DOHH2 (cell line): ENCODE measurements around the gene SLC19A2.

Source experiments
- H3F3A ChIP-seq: fragments of 200-600 bp; sonication (generic), shearing (Covaris generic); 2 replicates; pipeline ENCODE4 v1.6.0; 2016; ENCODE audit warnings: antibody characterized with exemption, mild to moderate bottlenecking; ENCODE audit not compliant: control insufficient read depth, insufficient read depth
- H3K27ac ChIP-seq: fragments of 200-600 bp; sonication (generic); 2 replicates; pipeline ENCODE4 v1.5.1; 2014; ENCODE audit warnings: low read depth, mild to moderate bottlenecking, low read length, moderate library complexity
- H3K27me3 ChIP-seq: fragments of 200-600 bp; sonication (generic); 2 replicates; pipeline ENCODE4 v1.6.1; 2014; ENCODE audit warnings: mild to moderate bottlenecking, low read length, mixed read lengths; ENCODE audit not compliant: control insufficient read depth
- H3K36me3 ChIP-seq: fragments of 200-600 bp; sonication (generic); 2 replicates; pipeline ENCODE4 v1.6.1; 2014; ENCODE audit warnings: mild to moderate bottlenecking, low read length, moderate library complexity, mixed read lengths; ENCODE audit not compliant: control insufficient read depth
- H3K4me1 ChIP-seq: fragments of 200-600 bp; sonication (generic); 2 replicates; pipeline ENCODE4 v1.6.1; 2014; ENCODE audit warnings: mild to moderate bottlenecking, low read length, mixed read lengths; ENCODE audit not compliant: control insufficient read depth
- H3K4me2 ChIP-seq: fragments of 200-600 bp; sonication (generic); 2 replicates; pipeline ENCODE4 v1.6.0; 2014; ENCODE audit warnings: mild to moderate bottlenecking, low read length, moderate library complexity
- H3K4me3 ChIP-seq: fragments of 200-600 bp; sonication (generic); 2 replicates; pipeline ENCODE4 v1.5.1; 2014; ENCODE audit warnings: mild to moderate bottlenecking, low read length, mixed read lengths
- H3K79me2 ChIP-seq: fragments of 200-600 bp; sonication (generic); 2 replicates; pipeline ENCODE4 v1.6.1; 2014; ENCODE audit warnings: mild to moderate bottlenecking, low read length, mixed read lengths; ENCODE audit not compliant: control insufficient read depth
- H3K9me2 ChIP-seq: fragments of 200-600 bp; sonication (generic); replicated peaks from 2 replicates; pipeline ENCODE4 v1.6.1; 2014; ENCODE audit warnings: mild to moderate bottlenecking, low read length, mixed read lengths; ENCODE audit not compliant: control insufficient read depth
- H3K9me3 ChIP-seq: fragments of 200-600 bp; sonication (generic); 2 replicates; pipeline ENCODE4 v1.6.1; 2014; ENCODE audit warnings: antibody characterized with exemption, low read length, mixed read lengths; ENCODE audit not compliant: control insufficient read depth, insufficient read depth
- H4K20me1 ChIP-seq: fragments of 200-600 bp; sonication (generic); 2 replicates; pipeline ENCODE4 v1.6.0; 2014; ENCODE audit warnings: low read depth, mild to moderate bottlenecking, antibody characterized with exemption, low read length, moderate library complexity; ENCODE audit not compliant: control insufficient read depth, insufficient read depth
- CTCF ChIP-seq: fragments of 200-600 bp; sonication (generic); IDR thresholded peaks from one replicate; pipeline ENCODE4 v1.5.1; 2014; ENCODE audit warnings: antibody characterized with exemption, mild to moderate bottlenecking, low read depth, low read length; ENCODE audit not compliant: poor library complexity, severe bottlenecking
- EZH2phosphoT487 ChIP-seq: fragments of 200-600 bp; sonication (generic); IDR thresholded peaks from 2 replicates; pipeline ENCODE4 v1.6.1; 2017; ENCODE audit warnings: borderline replicate concordance, mild to moderate bottlenecking, antibody characterized with exemption, low read length, moderate library complexity, mixed read lengths

SLC19A2 gene

GRCh38 chr1:169488157-169488556 is 2.4 kb upstream of the SLC19A2 start:
- Histone ChIP-seq H3K36me3 (peaks cover 5% of the 10 kb centered on the region; the same call in 1 of the 2 replicates), H3F3A (no peaks in the 10 kb centered on the region), H3K27ac (no peak overlapping the region), H3K4me3 (no peak overlapping the region), H3K9me3 (no peaks in the 10 kb centered on the region), H3K27me3 (no peaks in the 10 kb centered on the region), H3K4me1 (peaks cover 30% of the 10 kb centered on the region), H3K9me2 (no peaks in the 10 kb centered on the region), H3K79me2 (peaks cover 25% of the 10 kb centered on the region), H3K4me2 (no peak overlapping the region), H4K20me1 (no peaks in the 10 kb centered on the region)
- TF ChIP-seq EZH2phosphoT487: no peak
- TF ChIP-seq CTCF: no peak

GRCh38 chr1:169487561-169487960 is 1.8 kb upstream of the SLC19A2 start:
- H4K20me1 ChIP-seq: no peaks in the 10 kb centered on the region
- H3K27me3 ChIP-seq: no peaks in the 10 kb centered on the region
- no peaks in the 10 kb centered on the region for H3K9me2 ChIP-seq
- no peak for TF ChIP-seq CTCF
- TF ChIP-seq EZH2phosphoT487: no peak
- H3K9me3 ChIP-seq: no peaks in the 10 kb centered on the region
- H3K79me2 ChIP-seq: peaks cover 31% of the 10 kb centered on the region
- H3K4me3 ChIP-seq: no peak overlapping the region
- no peaks in the 10 kb centered on the region for H3F3A ChIP-seq
- peaks cover 5% of the 10 kb centered on the region; the same call in 1 of the 2 replicates for H3K36me3 ChIP-seq
- H3K4me2 ChIP-seq: peak overlapping the region; percentile 76; the same call in 1 of the 2 replicates
- peaks cover 30% of the 10 kb centered on the region for H3K4me1 ChIP-seq
- no peak overlapping the region for H3K27ac ChIP-seq

- H3K27me3 ChIP-seq: no peaks in the 10 kb centered on the region
- H3K4me1 ChIP-seq: peaks cover 30% of the 10 kb centered on the region
- no peak for TF ChIP-seq CTCF
- no peak for TF ChIP-seq EZH2phosphoT487
- no peaks in the 10 kb centered on the region for H3K9me2 ChIP-seq
- no peaks in the 10 kb centered on the region for H3F3A ChIP-seq
- H3K27ac ChIP-seq: no peak overlapping the region
- H4K20me1 ChIP-seq: no peaks in the 10 kb centered on the region
- H3K9me3 ChIP-seq: no peaks in the 10 kb centered on the region
- H3K4me3 ChIP-seq: peak overlapping the region; percentile 85
- peak overlapping the region; percentile 76 for H3K4me2 ChIP-seq
- peaks cover 5% of the 10 kb centered on the region; the same call in 1 of the 2 replicates for H3K36me3 ChIP-seq
- peaks cover 35% of the 10 kb centered on the region for H3K79me2 ChIP-seq
These were observed 1.4 kb upstream of the SLC19A2 start for GRCh38 chr1:169487133-169487532.
